ENCODE measurements around the gene UQCR11.

- TF ChIP-seq CTCF (IDR thresholded peaks at IDR 0.05) (no peak), POLR2A (IDR thresholded peaks at IDR 0.05) (no peak)
These were observed 7.1 kb upstream of the UQCR11 start for GRCh38 chr19:1612114-1613086.
